ENCODE measurements around the gene FMN2. TPM values are rescaled to one million over a fixed set of nuclear protein-coding genes. Genes with fewer than 3 reads are reported as not detected.
"Not testable (repeated sequence)": the region's sequence is repeated elsewhere in the genome, so short reads cannot be mapped to it uniquely, and the experiment has no call there.

The FMN2 gene
- total RNA-seq, 1 donor, result 11.2 TPM

- no peak overlapping the region for H2AFZ ChIP-seq (ENCODE audit: low read length)
- H3K27ac ChIP-seq (ENCODE audit: low read depth, low read length), result no peak overlapping the region
- H3K36me3 ChIP-seq (ENCODE audit: insufficient read depth, low read length), result no peaks in the 10 kb centered on the region
- no peak overlapping the region for H3K4me3 ChIP-seq (ENCODE audit: insufficient read depth, low read length)
- H3K79me2 ChIP-seq (ENCODE audit: insufficient read depth, low read length), result peaks cover 48% of the 10 kb centered on the region
- H4K20me1 ChIP-seq (ENCODE audit: insufficient read depth, low read length), result no peaks in the 10 kb centered on the region
- peaks cover 3% of the 10 kb centered on the region for H3K4me1 ChIP-seq (ENCODE audit: insufficient read depth, low read length)
- no peak overlapping the region for H3K4me2 ChIP-seq (ENCODE audit: insufficient read depth, low read length)
- no peaks in the 10 kb centered on the region for H3K27me3 ChIP-seq (ENCODE audit: insufficient read depth, low read length)
- no peak for TF ChIP-seq CTCF (IDR thresholded peaks at IDR 0.05; ENCODE audit: extremely low read depth, low read depth, low read length)
- no peaks in the 10 kb centered on the region for H3K9me3 ChIP-seq (ENCODE audit: low read depth, low read length)
- no peak for DNase-seq (ENCODE audit: insufficient read length, low spot score, missing footprints)
Observed at GRCh38 chr1:240319998-240320397, 228.3 kb downstream of the FMN2 start.

DNA sequence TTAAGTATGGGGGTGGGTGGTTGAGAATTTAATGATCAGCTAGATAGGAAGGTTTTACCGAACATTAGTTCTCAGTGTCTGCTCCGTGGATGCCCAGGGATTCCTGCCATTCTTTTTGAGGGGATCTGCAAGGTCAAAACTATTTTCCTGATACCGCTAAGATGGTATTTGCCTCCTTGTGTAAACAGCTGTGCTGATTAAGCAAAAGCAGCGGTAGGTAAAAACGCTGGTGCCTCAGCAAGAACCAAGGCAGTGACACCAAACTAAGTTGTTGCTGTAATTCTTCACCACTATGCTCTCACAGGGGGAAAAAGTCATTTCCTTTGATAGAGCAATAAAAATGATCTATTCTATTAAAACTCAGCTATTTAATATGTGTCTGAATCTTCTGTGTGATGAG is 229.0 kb downstream of the FMN2 start:
- no peaks in the 10 kb centered on the region for H3K9me3 ChIP-seq (ENCODE audit: low read depth, low read length)
- H3K4me2 ChIP-seq (ENCODE audit: insufficient read depth, low read length), result no peak overlapping the region
- H3K36me3 ChIP-seq (ENCODE audit: insufficient read depth, low read length), result no peaks in the 10 kb centered on the region
- no peak for DNase-seq (ENCODE audit: insufficient read length, low spot score, missing footprints)
- no peak overlapping the region for H3K4me3 ChIP-seq (ENCODE audit: insufficient read depth, low read length)
- H3K4me1 ChIP-seq (ENCODE audit: insufficient read depth, low read length), result no peaks in the 10 kb centered on the region
- H2AFZ ChIP-seq (ENCODE audit: low read length), result no peak overlapping the region
- H4K20me1 ChIP-seq (ENCODE audit: insufficient read depth, low read length), result no peaks in the 10 kb centered on the region
- no peaks in the 10 kb centered on the region for H3K27me3 ChIP-seq (ENCODE audit: insufficient read depth, low read length)
- no peak overlapping the region for H3K27ac ChIP-seq (ENCODE audit: low read depth, low read length)
- no peak for TF ChIP-seq CTCF (IDR thresholded peaks at IDR 0.05; ENCODE audit: extremely low read depth, low read depth, low read length)
- peaks cover 51% of the 10 kb centered on the region for H3K79me2 ChIP-seq (ENCODE audit: insufficient read depth, low read length)

GRCh38 chr1:240322943-240323342 is 231.3 kb downstream of the FMN2 start:
- H3K79me2 ChIP-seq (ENCODE audit: insufficient read depth, low read length), result peaks cover 37% of the 10 kb centered on the region
- H3K9me3 ChIP-seq (ENCODE audit: low read depth, low read length), result no peaks in the 10 kb centered on the region
- no peak overlapping the region for H2AFZ ChIP-seq (ENCODE audit: low read length)
- no peak overlapping the region for H3K4me3 ChIP-seq (ENCODE audit: insufficient read depth, low read length)
- no peak for TF ChIP-seq CTCF (IDR thresholded peaks at IDR 0.05; ENCODE audit: extremely low read depth, low read depth, low read length)
- no peak overlapping the region for H3K4me2 ChIP-seq (ENCODE audit: insufficient read depth, low read length)
- H3K27me3 ChIP-seq (ENCODE audit: insufficient read depth, low read length), result no peaks in the 10 kb centered on the region
- no peaks in the 10 kb centered on the region for H4K20me1 ChIP-seq (ENCODE audit: insufficient read depth, low read length)
- no peak overlapping the region for H3K27ac ChIP-seq (ENCODE audit: low read depth, low read length)
- no peaks in the 10 kb centered on the region for H3K36me3 ChIP-seq (ENCODE audit: insufficient read depth, low read length)
- no peaks in the 10 kb centered on the region for H3K4me1 ChIP-seq (ENCODE audit: insufficient read depth, low read length)
- DNase-seq (ENCODE audit: insufficient read length, low spot score, missing footprints), result no peak

DNA sequence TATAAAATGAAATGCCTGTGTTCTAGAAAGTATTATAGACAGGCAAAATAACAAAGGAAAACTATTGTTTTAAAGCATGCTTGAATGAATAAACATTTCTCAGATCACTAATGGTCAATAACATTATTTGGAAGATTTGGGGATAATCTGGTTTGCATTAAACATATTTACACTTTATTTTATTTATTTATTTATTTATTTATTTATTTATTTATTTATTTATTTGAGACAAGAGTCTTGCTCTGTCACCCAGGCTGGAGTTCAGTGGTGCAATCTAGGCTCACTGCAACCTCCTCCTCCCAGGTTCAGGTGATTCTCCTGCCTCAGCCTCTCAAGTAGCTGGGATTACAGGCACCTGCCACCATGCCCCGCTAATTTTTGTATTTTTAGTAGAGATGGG is 236.7 kb downstream of the FMN2 start:
- DNase-seq (ENCODE audit: insufficient read length, low spot score, missing footprints); H2AFZ ChIP-seq (ENCODE audit: low read length); H3K4me2 ChIP-seq (ENCODE audit: insufficient read depth, low read length); H3K4me1 ChIP-seq (ENCODE audit: insufficient read depth, low read length); H3K4me3 ChIP-seq (ENCODE audit: insufficient read depth, low read length); H3K27ac ChIP-seq (ENCODE audit: low read depth, low read length); H3K9me3 ChIP-seq (ENCODE audit: low read depth, low read length); H3K27me3 ChIP-seq (ENCODE audit: insufficient read depth, low read length); H4K20me1 ChIP-seq (ENCODE audit: insufficient read depth, low read length); H3K36me3 ChIP-seq (ENCODE audit: insufficient read depth, low read length): not testable (repeated sequence)
- H3K79me2 ChIP-seq (ENCODE audit: insufficient read depth, low read length), result peaks cover 16% of the 10 kb centered on the region
